Keratinocyte (primary cell): ENCODE measurements around the gene MUC6.

Experiments
- CTCF ChIP-seq, 3 experiments: IDR thresholded peaks in 1 of 3; conservative IDR thresholded peaks in 1 of 3; optimal IDR thresholded peaks in 1 of 3; 2 replicates in 2 of 3; 3 replicates in 1 of 3; pipeline versions ENCODE3 to v1.5.1; 2011; ENCODE audit warnings: low read length in 3 of 3, mild to moderate bottlenecking in 3 of 3, moderate library complexity in 2 of 3, control low read depth in 1 of 3, inconsistent platforms in 1 of 3; ENCODE audit not compliant: insufficient read depth in 2 of 3; ENCODE audit errors: extremely low read depth in 1 of 3
- EZH2 ChIP-seq: IDR thresholded peaks from one replicate; pipeline ENCODE4 v1.6.1; 2012; ENCODE audit warnings: inconsistent platforms, mild to moderate bottlenecking, low read length, moderate library complexity

GRCh38 chr11:987671-988070 is 48.8 kb downstream of the MUC6 start:
- no peak for TF ChIP-seq CTCF (optimal IDR thresholded peaks at IDR 0.05 in 1 of 3, IDR thresholded peaks at IDR 0.05 in 1 of 3, conservative IDR thresholded peaks at IDR 0.05 in 1 of 3; ENCODE audit: extremely low read depth in 1 of 3, insufficient read depth in 2 of 3, low read length in 3 of 3)
- no peak for TF ChIP-seq EZH2
